CD4-positive, alpha-beta T cell (primary cell): ENCODE results near the gene LTN1. TPM values are rescaled to one million over a fixed set of nuclear protein-coding genes. Genes with fewer than 3 reads are reported as not detected.

Experiments used
- ATAC-seq: fragments of 200-7000 bp; cut with Tn5 transposase; one replicate; pipeline ENCODE4 v1.10.0; 2022; ENCODE audit warnings: mild to moderate bottlenecking; ENCODE audit not compliant: poor library complexity
- CTCF ChIA-PET: fragments of 350-600 bp; sonication (Branson Sonifier 250); formaldehyde crosslinking; loops from one replicate; lab custom pipeline; 2021; ENCODE audit warnings: antibody characterized with exemption, inconsistent platforms; lab: Charles Lee
- POLR2A ChIA-PET: fragments of 350-600 bp; sonication (Branson Sonifier 250); formaldehyde crosslinking; loops from one replicate; lab custom pipeline; 2021; ENCODE audit warnings: antibody characterized with exemption, inconsistent platforms; lab: Charles Lee
- DNase-seq, 14 experiments: peaks; one replicate each; pipeline ENCODE4 v3.0.0-alpha.2; 2013 to 2020; ENCODE audit warnings: mixed read lengths in 2 of 14
- H3K27ac ChIP-seq, 2 donors: one replicate each; pipeline versions ENCODE4 v1.5.1 to v1.7.0; 2013; ENCODE audit warnings: low read length in 2 of 2, low read depth in 1 of 2, mild to moderate bottlenecking in 1 of 2
- H3K27me3 ChIP-seq, 2 experiments: 1 replicate in 1 of 2; 2 replicates in 1 of 2; pipeline versions ENCODE4 v1.6.1 to v1.7.0; 2013; ENCODE audit warnings: low read length in 2 of 2, control low read depth in 1 of 2, mild to moderate bottlenecking in 1 of 2, moderate library complexity in 1 of 2; ENCODE audit not compliant: insufficient read depth in 2 of 2, control insufficient read depth in 1 of 2
- H3K36me3 ChIP-seq: one replicate; pipeline ENCODE4 v1.6.1; 2013; ENCODE audit warnings: low read length, control low read depth; ENCODE audit not compliant: insufficient read depth
- H3K4me1 ChIP-seq: one replicate; pipeline ENCODE4 v1.6.1; 2013; ENCODE audit warnings: low read length, control low read depth; ENCODE audit not compliant: insufficient read depth
- H3K4me3 ChIP-seq: one replicate; pipeline ENCODE4 v1.5.1; 2013; ENCODE audit warnings: mild to moderate bottlenecking, low read length, moderate library complexity
- H3K9me3 ChIP-seq, 2 experiments: 1 replicate in 1 of 2; 2 replicates in 1 of 2; pipeline versions ENCODE4 v1.6.1 to v1.7.0; 2013; ENCODE audit warnings: low read length in 2 of 2, mild to moderate bottlenecking in 2 of 2, control low read depth in 1 of 2, moderate library complexity in 1 of 2; ENCODE audit not compliant: control insufficient read depth in 1 of 2, insufficient read depth in 1 of 2
- H3K27ac Mint-ChIP-seq: one replicate; pipeline ENCODE4 v1.8.0; 2020; ENCODE audit warnings: mixed read lengths
- H3K27me3 Mint-ChIP-seq: one replicate; pipeline ENCODE4 v1.8.0; 2021; ENCODE audit warnings: mixed read lengths
- H3K36me3 Mint-ChIP-seq: one replicate; pipeline ENCODE4 v1.8.0; 2021; ENCODE audit warnings: low read depth, mixed read lengths
- H3K4me1 Mint-ChIP-seq: one replicate; pipeline ENCODE4 v1.8.0; 2021; ENCODE audit warnings: low read depth, mixed read lengths
- H3K4me3 Mint-ChIP-seq: one replicate; pipeline ENCODE4 v1.8.0; 2020; ENCODE audit warnings: mild to moderate bottlenecking, mixed read lengths
- H3K9me3 Mint-ChIP-seq: one replicate; pipeline ENCODE4 v1.8.0; 2020; ENCODE audit warnings: mixed read lengths
- intact Hi-C, 2 experiments: fragments of 100-400 bp; cut with DNase I in 1 of 2; cut with micrococcal nuclease in 1 of 2; formaldehyde crosslinking; loops; one replicate each; pipeline versions ENCODE4 v1.15.1 to v1.9.0; 2023 to 2025; cut with DNase I, micrococcal nuclease
- total RNA-seq, 174 experiments: library from RNA in 2 of 174; stranded (reverse) in 2 of 174; gene quantifications; one replicate each; pipeline ENCODE4 v1.2.3 and lab custom pipeline; 2021 to 2026
- TF ChIP-seq, protein P1 (sequence below): fragments of 200-600 bp; IDR thresholded peaks from one replicate; pipeline ENCODE4 v1.8.0; 2022; ENCODE audit warnings: antibody characterized with exemption, mild to moderate bottlenecking

Gene LTN1
- total RNA-seq, 2 experiments from 2014 or later = 23.6 to 24.3 TPM

DNA sequence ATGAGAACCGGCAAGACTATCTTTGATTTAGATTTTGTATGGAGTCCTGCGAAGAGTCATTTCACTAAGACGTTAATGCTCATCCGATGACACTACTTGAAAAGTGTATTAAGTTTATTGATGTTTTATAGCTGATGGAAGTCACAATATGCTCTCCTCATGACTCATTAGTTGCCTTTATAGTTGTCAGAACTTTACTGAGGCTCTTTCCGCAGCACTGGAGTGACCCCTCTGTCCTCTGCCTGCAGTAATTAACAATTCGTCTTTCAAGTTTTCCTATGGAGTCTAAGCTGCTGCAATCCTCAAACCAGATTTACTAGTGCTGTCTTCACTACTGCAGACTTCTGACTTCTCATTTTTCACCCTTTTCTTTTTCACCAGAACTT lies 32.6 kb upstream of the LTN1 start:
- CTCF ChIA-PET = interaction anchor here (0.6 to 2.7 kb wide), 11 partner anchors 13 to 280 kb away, joined by 3 to 23 read pairs (median 3); partner anchors contain the start of gene LTN1
- peak overlapping the region; percentile 97 for H3K4me3 Mint-ChIP-seq

DNA sequence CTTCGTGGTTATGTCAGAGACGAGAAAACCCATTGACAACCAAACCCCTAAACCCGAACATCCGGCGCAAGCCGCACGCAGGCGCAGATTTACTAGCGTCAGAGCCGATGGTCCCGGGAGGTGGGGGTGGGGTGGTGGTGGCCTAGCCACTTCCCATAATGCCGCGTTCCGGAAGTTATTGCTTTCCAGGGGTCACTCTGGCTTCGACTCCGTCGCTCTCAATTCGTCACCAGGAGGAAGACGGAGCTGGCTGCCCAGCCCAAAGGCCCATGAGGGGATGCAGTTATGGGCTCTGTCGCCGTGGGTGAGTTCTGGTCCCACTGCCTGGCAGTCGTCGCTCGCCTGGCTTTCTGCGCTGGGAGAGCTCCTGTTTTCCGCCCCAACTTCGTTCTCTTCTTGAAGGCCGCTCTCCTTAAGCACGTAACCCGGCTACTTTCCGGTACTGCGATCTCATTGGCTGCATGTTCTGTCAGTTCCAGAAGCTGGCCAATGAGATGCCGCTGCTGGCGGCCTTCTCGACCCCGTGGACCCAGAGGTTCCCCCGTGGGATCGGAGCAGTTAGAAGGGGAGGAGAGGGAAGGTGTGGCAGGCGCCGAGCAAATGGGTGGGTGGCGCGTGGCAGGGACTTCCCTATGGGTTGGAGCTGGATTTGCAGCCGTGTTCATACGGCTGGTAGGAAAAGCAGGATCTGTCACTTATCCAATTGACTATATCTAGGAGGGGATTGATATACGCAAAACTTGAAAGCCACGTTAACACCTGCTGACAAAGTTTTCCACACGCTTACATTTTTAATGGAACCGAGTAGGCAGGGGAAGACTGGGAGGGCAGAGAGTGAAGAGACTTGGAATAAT lies 32.0 kb upstream of the LTN1 start, which contains the start of gene USP16:
Gene USP16, plus strand, starts transcription at position 195 of the 854 bp plus-strand sequence. CDS start 3,246 bp downstream, outside the sequence.
- Mint-ChIP-seq H3K4me1 (peaks cover 61% of the 10 kb centered on the region), H3K27me3 (no peaks in the 10 kb centered on the region), H3K4me3 (peak within 1 kb of the TSS; percentile 97), H3K36me3 (peaks cover 38% of the 10 kb centered on the region), H3K27ac (peak within 1 kb of the TSS; percentile 99), H3K9me3 (no peaks in the 10 kb centered on the region)
- intact Hi-C loops = loop anchor here (1.0 kb wide), 4 partner anchors 22 to 49 kb away; partner anchors contain the start of genes CCT8 (in 1 of the 2) and LTN1 (in 1 of the 2)
- Histone ChIP-seq H3K4me3 (peak within 1 kb of the TSS; percentile 78), H3K9me3 (no peaks in the 10 kb centered on the region), H3K4me1 (peaks cover 44% of the 10 kb centered on the region), H3K27ac (peak within 1 kb of the TSS; percentile 97), H3K27me3 (no peaks in the 10 kb centered on the region), H3K36me3 (peaks cover 15% of the 10 kb centered on the region)
- peak; percentile 87 for ATAC-seq
- TF ChIP-seq, protein P1, sequence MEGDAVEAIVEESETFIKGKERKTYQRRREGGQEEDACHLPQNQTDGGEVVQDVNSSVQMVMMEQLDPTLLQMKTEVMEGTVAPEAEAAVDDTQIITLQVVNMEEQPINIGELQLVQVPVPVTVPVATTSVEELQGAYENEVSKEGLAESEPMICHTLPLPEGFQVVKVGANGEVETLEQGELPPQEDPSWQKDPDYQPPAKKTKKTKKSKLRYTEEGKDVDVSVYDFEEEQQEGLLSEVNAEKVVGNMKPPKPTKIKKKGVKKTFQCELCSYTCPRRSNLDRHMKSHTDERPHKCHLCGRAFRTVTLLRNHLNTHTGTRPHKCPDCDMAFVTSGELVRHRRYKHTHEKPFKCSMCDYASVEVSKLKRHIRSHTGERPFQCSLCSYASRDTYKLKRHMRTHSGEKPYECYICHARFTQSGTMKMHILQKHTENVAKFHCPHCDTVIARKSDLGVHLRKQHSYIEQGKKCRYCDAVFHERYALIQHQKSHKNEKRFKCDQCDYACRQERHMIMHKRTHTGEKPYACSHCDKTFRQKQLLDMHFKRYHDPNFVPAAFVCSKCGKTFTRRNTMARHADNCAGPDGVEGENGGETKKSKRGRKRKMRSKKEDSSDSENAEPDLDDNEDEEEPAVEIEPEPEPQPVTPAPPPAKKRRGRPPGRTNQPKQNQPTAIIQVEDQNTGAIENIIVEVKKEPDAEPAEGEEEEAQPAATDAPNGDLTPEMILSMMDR = no peak
- ChIA-PET POLR2A (interaction anchor here (0.8 to 14.8 kb wide), 25 partner anchors 9 to 425 kb away, joined by 3 to 479 read pairs (median 7); partner anchors contain the start of genes BACH1, CCT8 and LTN1), CTCF (interaction anchor here (0.6 to 2.7 kb wide), 11 partner anchors 13 to 279 kb away, joined by 3 to 23 read pairs (median 3); partner anchors contain the start of gene LTN1)
- peak; percentile 86 to 98 (median 90) for DNase-seq

More for the DNA sequence above, 32.6 kb upstream of the LTN1 start:
- Histone ChIP-seq H3K27ac (peak overlapping the region; percentile 97), H3K27me3 (no peaks in the 10 kb centered on the region), H3K36me3 (peaks cover 19% of the 10 kb centered on the region), H3K4me3 (peak overlapping the region; percentile 78), H3K4me1 (peaks cover 41% of the 10 kb centered on the region), H3K9me3 (no peaks in the 10 kb centered on the region)
- Mint-ChIP-seq H3K27me3 (no peaks in the 10 kb centered on the region), H3K27ac (peak overlapping the region; percentile 99), H3K4me1 (peaks cover 60% of the 10 kb centered on the region), H3K9me3 (no peaks in the 10 kb centered on the region), H3K36me3 (peaks cover 45% of the 10 kb centered on the region)
- ATAC-seq = no peak
- TF ChIP-seq, protein P1 = no peak
- intact Hi-C loops = loop anchor here in 1 of 2 experiments (1.0 kb wide), 1 partner anchor 33 kb away; the partner anchor contains the start of gene LTN1
- DNase-seq = peak in 4 of 14 experiments; percentile 15 to 53 (median 48)
- POLR2A ChIA-PET = interaction anchor here (0.8 to 14.8 kb wide), 21 partner anchors 8 to 351 kb away, joined by 3 to 479 read pairs (median 7); partner anchors contain the start of genes BACH1, CCT8 and LTN1

DNA sequence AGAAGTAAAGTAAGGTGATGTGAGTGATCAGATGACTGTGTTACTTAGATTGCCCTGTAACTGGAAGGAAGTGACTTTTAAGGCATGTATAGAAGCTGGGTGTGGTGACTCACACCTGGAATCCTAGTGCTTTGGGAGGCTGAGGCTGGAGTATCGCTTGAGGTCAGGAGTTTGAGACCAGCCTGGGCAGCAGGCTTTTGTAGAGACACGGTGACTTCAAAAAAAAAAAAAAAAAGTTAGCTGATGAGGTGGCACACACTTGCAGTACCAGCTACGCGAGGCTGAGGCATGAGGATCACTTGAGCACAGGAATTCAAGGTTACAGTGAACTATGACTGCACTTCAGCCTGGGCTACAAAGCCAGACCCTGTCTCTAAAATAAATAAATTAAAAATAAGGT lies 29.5 kb upstream of the LTN1 start:
- Histone ChIP-seq H3K9me3 (no peaks in the 10 kb centered on the region), H3K27me3 (no peaks in the 10 kb centered on the region), H3K36me3 (no peaks in the 10 kb centered on the region), H3K4me1 (peaks cover 61% of the 10 kb centered on the region), H3K27ac (peak overlapping the region in 1 of 2 donors; percentile 97), H3K4me3 (no peak overlapping the region)
- no peaks in the 10 kb centered on the region for H3K27me3 Mint-ChIP-seq
- DNase-seq (peak in 5 of 14 experiments; percentile 4 to 51 (median 39)), ATAC-seq (no peak)
- no peaks in the 10 kb centered on the region for H3K9me3 Mint-ChIP-seq
- ChIA-PET POLR2A (interaction anchor here (4.4 to 14.8 kb wide), 3 partner anchors 19 to 49 kb away, joined by 71 to 479 read pairs (median 132); partner anchors contain the start of genes CCT8 and LTN1), CTCF (interaction anchor here (1.6 kb wide), 1 partner anchor 28 kb away, joined by 4 read pairs; no protein-coding TSS in a partner anchor)
- peaks cover 65% of the 10 kb centered on the region for H3K4me1 Mint-ChIP-seq
- H3K4me3 Mint-ChIP-seq = peak overlapping the region; percentile 61
- intact Hi-C loops = no loop called here
- peak overlapping the region; percentile 99 for H3K27ac Mint-ChIP-seq
- TF ChIP-seq, protein P1 = no peak
- H3K36me3 Mint-ChIP-seq = peaks cover 31% of the 10 kb centered on the region
